H1 (cell line): ENCODE data around the gene ZNF385D.

Source experiments
- CTCF ChIP-seq, 3 experiments: IDR thresholded peaks; 1 replicate in 2 of 3; 2 replicates in 1 of 3; pipeline versions ENCODE4 v1.5.1 to v1.6.1; 2011; ENCODE audit warnings: low read length in 3 of 3, mild to moderate bottlenecking in 3 of 3, inconsistent platforms in 2 of 3, low read depth in 1 of 3, moderate library complexity in 1 of 3; ENCODE audit not compliant: insufficient read depth in 1 of 3; ENCODE audit errors: control extremely low read depth in 1 of 3
- POLR2A ChIP-seq, 2 experiments: IDR thresholded peaks; 1 replicate in 1 of 2; 2 replicates in 1 of 2; pipeline ENCODE4 v1.6.1; 2011; ENCODE audit warnings: low read depth in 2 of 2, low read length in 2 of 2, mild to moderate bottlenecking in 2 of 2; ENCODE audit errors: control extremely low read depth in 1 of 2
- RFX5 ChIP-seq: IDR thresholded peaks from 2 replicates; pipeline ENCODE4 v1.6.1; 2011; ENCODE audit warnings: low read depth, low read length, improper control_type of control experiment, borderline replicate concordance
- RXRA ChIP-seq: IDR thresholded peaks from 2 replicates; pipeline ENCODE4 v1.6.1; 2011; ENCODE audit warnings: low read depth, mild to moderate bottlenecking, low read length, moderate library complexity; ENCODE audit not compliant: insufficient read depth
- ZNF274 ChIP-seq: IDR thresholded peaks from 2 replicates; pipeline ENCODE4 v1.7.0; 2012; ENCODE audit warnings: low read length, borderline replicate concordance; ENCODE audit errors: extremely low read depth

GRCh38 chr3:21798356-21799088 lies 47.5 kb upstream of the ZNF385D start:
- TF ChIP-seq RFX5 = no peak
- no peak for TF ChIP-seq CTCF (IDR thresholded peaks at IDR 0.05; ENCODE audit: control extremely low read depth in 1 of 3, insufficient read depth in 1 of 3, low read depth in 1 of 3, low read length in 3 of 3)
- TF ChIP-seq ZNF274 = no peak
- no peak for TF ChIP-seq POLR2A (IDR thresholded peaks at IDR 0.05; ENCODE audit: control extremely low read depth in 1 of 2, low read depth in 2 of 2, low read length in 2 of 2)
- TF ChIP-seq RXRA = no peak
